Natural killer cell (primary cell): ENCODE measurements around the gene SLC39A9. TPM values are rescaled to one million over a fixed set of nuclear protein-coding genes. Genes with fewer than 3 reads are reported as not detected.
"Not testable (repeated sequence)": the region's sequence is repeated elsewhere in the genome, so short reads cannot be mapped to it uniquely, and the experiment has no call there.

Source experiments
- ATAC-seq, 3 donors: fragments of 150-1000 bp in 2 of 3; fragments of 200-7000 bp in 1 of 3; cut with Tn5 transposase; 1 replicate in 1 of 3; 2 replicates in 2 of 3; pipeline ENCODE4 v1.10.0; 2021; ENCODE audit warnings: mild to moderate bottlenecking in 2 of 3, moderate library complexity in 2 of 3
- DNase-seq, 2 donors: peaks; one replicate each; pipeline versions ENCODE4 v3.0.0 to v3.0.0-alpha.2; 2013 to 2021; ENCODE audit warnings: mixed read lengths in 1 of 2
- H3K27ac ChIP-seq: one replicate; pipeline ENCODE4 v1.5.1; 2013; ENCODE audit warnings: mild to moderate bottlenecking, low read length
- H3K27me3 ChIP-seq: one replicate; pipeline ENCODE4 v1.6.1; 2013; ENCODE audit warnings: low read length; ENCODE audit not compliant: control insufficient read depth, insufficient read depth
- H3K36me3 ChIP-seq: one replicate; pipeline ENCODE4 v1.6.1; 2013; ENCODE audit warnings: low read length; ENCODE audit not compliant: control insufficient read depth, insufficient read depth
- H3K4me1 ChIP-seq: one replicate; pipeline ENCODE4 v1.6.1; 2013; ENCODE audit warnings: low read length; ENCODE audit not compliant: control insufficient read depth, insufficient read depth
- H3K4me3 ChIP-seq: one replicate; pipeline ENCODE4 v1.5.1; 2013; ENCODE audit warnings: low read length
- H3K9me3 ChIP-seq: one replicate; pipeline ENCODE4 v1.6.1; 2013; ENCODE audit warnings: low read length; ENCODE audit not compliant: control insufficient read depth, insufficient read depth
- H3K27ac Mint-ChIP-seq, 2 donors: one replicate each; pipeline ENCODE4 v1.8.0; 2022; ENCODE audit warnings: mild to moderate bottlenecking in 2 of 2, mixed read lengths in 2 of 2, moderate library complexity in 1 of 2
- H3K27me3 Mint-ChIP-seq, 2 donors: one replicate each; pipeline ENCODE4 v1.8.0; 2022; ENCODE audit warnings: low read depth in 2 of 2, mixed read lengths in 2 of 2
- H3K36me3 Mint-ChIP-seq: one replicate; pipeline ENCODE4 v1.8.0; 2022; ENCODE audit warnings: mixed read lengths
- H3K4me1 Mint-ChIP-seq, 2 donors: one replicate each; pipeline ENCODE4 v1.8.0; 2022; ENCODE audit warnings: mixed read lengths in 2 of 2
- H3K4me3 Mint-ChIP-seq: one replicate; pipeline ENCODE4 v1.8.0; 2022; ENCODE audit warnings: mild to moderate bottlenecking, moderate library complexity, mixed read lengths
- H3K9me3 Mint-ChIP-seq, 2 donors: one replicate each; pipeline ENCODE4 v1.8.0; 2022; ENCODE audit warnings: mixed read lengths in 2 of 2
- CTCF ChIP-seq: fragments of 200-600 bp; IDR thresholded peaks from one replicate; pipeline ENCODE4 v1.8.0; 2022; ENCODE audit warnings: antibody characterized with exemption
- WGBS: methylation state at CpG from one replicate; pipeline ENCODE4 v1.1.7; 2013; ENCODE audit warnings: missing lambda C conversion rate; ENCODE audit not compliant: insufficient coverage; 5-methylcytosine and 5-hydroxymethylcytosine counted together
- intact Hi-C: fragments of 100-400 bp; cut with micrococcal nuclease; formaldehyde crosslinking; loops from one replicate; pipeline ENCODE4 v1.14.2; 2022
- total RNA-seq, 4 donors: library from RNA; stranded (reverse); fragments of 120-200 nt in 1 of 4; gene quantifications; one replicate each; pipeline versions ENCODE4 v1.2.3 to v1.2.4, GENCODE V29; 2013 to 2022

Gene SLC39A9
- total RNA-seq, 3 donors from 2014 or later (not counting 1 experiment from before 2014, with no cell fraction given), result 30.9 to 34.6 (median 33.0) TPM

- H3K27ac Mint-ChIP-seq, H3K4me1 ChIP-seq, H3K9me3 Mint-ChIP-seq, H3K27ac ChIP-seq, DNase-seq, H3K4me3 ChIP-seq, H3K4me3 Mint-ChIP-seq, H3K4me1 Mint-ChIP-seq, intact Hi-C loops, H3K27me3 ChIP-seq, H3K36me3 Mint-ChIP-seq, H3K36me3 ChIP-seq, ATAC-seq, H3K9me3 ChIP-seq: not testable (repeated sequence)
- H3K27me3 Mint-ChIP-seq, result peaks cover 0 to 10% of the 10 kb centered on the region in 2 donors
- WGBS, result 94% methylated on average over 4 of the region's 4 CpGs
Measured at GRCh38 chr14:69498286-69498685, 99.8 kb downstream of the SLC39A9 start.

GRCh38 chr14:69499436-69499835 lies 100.9 kb downstream of the SLC39A9 start:
- Histone ChIP-seq H3K9me3 (no peaks in the 10 kb centered on the region), H3K4me1 (no peaks in the 10 kb centered on the region), H3K4me3 (no peak overlapping the region), H3K27ac (no peak overlapping the region), H3K36me3 (no peaks in the 10 kb centered on the region), H3K27me3 (no peaks in the 10 kb centered on the region)
- no peak overlapping the region for H3K4me3 Mint-ChIP-seq
- H3K9me3 Mint-ChIP-seq, result no peaks in the 10 kb centered on the region
- 83% methylated on average over 5 of the region's 5 CpGs for WGBS
- no peaks in the 10 kb centered on the region for H3K36me3 Mint-ChIP-seq
- H3K27ac Mint-ChIP-seq, result no peak overlapping the region
- no peak for DNase-seq
- no peak for ATAC-seq
- intact Hi-C loops, result no loop called here
- TF ChIP-seq CTCF, result no peak
- no peaks in the 10 kb centered on the region for H3K4me1 Mint-ChIP-seq
- peaks cover 0 to 10% of the 10 kb centered on the region in 2 donors for H3K27me3 Mint-ChIP-seq

GRCh38 chr14:69500096-69500495 lies 101.6 kb downstream of the SLC39A9 start:
- Mint-ChIP-seq H3K4me1 (no peaks in the 10 kb centered on the region), H3K9me3 (no peaks in the 10 kb centered on the region), H3K27ac (no peak overlapping the region), H3K27me3 (peaks cover 0 to 8% of the 10 kb centered on the region in 2 donors), H3K36me3 (no peaks in the 10 kb centered on the region), H3K4me3 (no peak overlapping the region)
- no peaks in the 10 kb centered on the region for H3K4me1 ChIP-seq
- no peak for DNase-seq
- no peaks in the 10 kb centered on the region for H3K9me3 ChIP-seq
- no peaks in the 10 kb centered on the region for H3K36me3 ChIP-seq
- WGBS, result 89% methylated on average over 5 of the region's 5 CpGs
- intact Hi-C loops, result no loop called here
- H3K27ac ChIP-seq, result no peak overlapping the region
- ATAC-seq, result no peak
- no peaks in the 10 kb centered on the region for H3K27me3 ChIP-seq
- no peak overlapping the region for H3K4me3 ChIP-seq
- no peak for TF ChIP-seq CTCF

- H3K4me3 Mint-ChIP-seq, result no peak overlapping the region
- DNase-seq (no peak), ATAC-seq (no peak)
- no peak overlapping the region for H3K27ac Mint-ChIP-seq
- no peak for TF ChIP-seq CTCF
- no peaks in the 10 kb centered on the region for H3K36me3 ChIP-seq
- no peaks in the 10 kb centered on the region for H3K27me3 ChIP-seq
- no peaks in the 10 kb centered on the region for H3K9me3 ChIP-seq
- no peak overlapping the region for H3K27ac ChIP-seq
- intact Hi-C loops, result no loop called here
- H3K4me1 ChIP-seq, result no peaks in the 10 kb centered on the region
- H3K27me3 Mint-ChIP-seq, result peaks cover 0 to 6% of the 10 kb centered on the region in 2 donors
- no peaks in the 10 kb centered on the region for H3K36me3 Mint-ChIP-seq
- no peaks in the 10 kb centered on the region for H3K9me3 Mint-ChIP-seq
- 91% methylated on average over 4 of the region's 4 CpGs for WGBS
- no peak overlapping the region for H3K4me3 ChIP-seq
- H3K4me1 Mint-ChIP-seq, result no peaks in the 10 kb centered on the region
Measured at GRCh38 chr14:69500736-69501135, 102.2 kb downstream of the SLC39A9 start.
